Measurements from ENCODE around the gene CCAR1. TPM values are rescaled to one million over a fixed set of nuclear protein-coding genes. Genes with fewer than 3 reads are reported as not detected.
A peak's percentile ranks its signal among the peaks of the same experiment; 100 is the strongest.

CCAR1 gene
- total and polyA plus RNA-seq, 2 of the 13 experiments (the other 11 are each of a cell fraction or from before 2014, with no cell fraction given): 74.5 to 81.6 TPM

GRCh38 chr10:68828833-68829232 is 107.8 kb downstream of the CCAR1 start:
- ATAC-seq (no peak), FAIRE-seq (no peak), DNase-seq (ENCODE audit: low spot score) (no peak)
- Histone ChIP-seq H3K79me2 (ENCODE audit: insufficient read depth, low read length) (no peaks in the 10 kb centered on the region), H3K27ac (ENCODE audit: extremely low read length, insufficient read depth, low read length) (no peak overlapping the region), H3K9me3 (ENCODE audit: low read length) (no peaks in the 10 kb centered on the region), H2AFZ (ENCODE audit: low read length) (no peak overlapping the region), H3K36me3 (replicated peaks in 1 of 2; ENCODE audit: control insufficient read depth in 1 of 2, insufficient read depth in 2 of 2, low read length in 2 of 2) (no peaks in the 10 kb centered on the region), H3K4me3 (replicated peaks in 1 of 3; ENCODE audit: insufficient read depth in 1 of 3, low read depth in 2 of 3, low read length in 3 of 3) (peak overlapping the region in 1 of 3 experiments; percentile 70; a peak in 2 of 6 replicates), H3K4me1 (ENCODE audit: insufficient read depth, low read length) (peaks cover 19% of the 10 kb centered on the region), H3K4me2 (ENCODE audit: low read depth, low read length) (peak overlapping the region; percentile 77; the same call in 1 of the 2 replicates), H3K27me3 (ENCODE audit: control insufficient read depth in 1 of 2, insufficient read depth in 2 of 2, low read length in 2 of 2) (no peaks in the 10 kb centered on the region), H4K20me1 (ENCODE audit: insufficient read depth, low read length) (no peaks in the 10 kb centered on the region), H3K9ac (ENCODE audit: insufficient read depth, low read depth, low read length) (no peak overlapping the region)
- TF ChIP-seq ZNF7 (CRISPR knock-in tag; IDR thresholded peaks at IDR 0.05): peak; percentile 96
- TF ChIP-seq FOXO4 (CRISPR knock-in tag; conservative IDR thresholded peaks at IDR 0.05): 0 out of 2 replicates have a peak, but pooled peaks have one; percentile 30
- no peak for TF ChIP-seq ZNF589 (CRISPR knock-in tag; conservative IDR thresholded peaks at IDR 0.05)
- 0 out of 2 replicates have a peak, but pooled peaks have one; percentile 5 for TF ChIP-seq ZNF317 (CRISPR knock-in tag; IDR thresholded peaks at IDR 0.05)
- no peak for TF ChIP-seq ZNF709 (CRISPR knock-in tag; IDR thresholded peaks at IDR 0.05)
- CTCF ChIA-PET (ENCODE audit: low intra/inter-chr PET ratio, low total read pairs): no interaction called here
- intact Hi-C loops (cut with micrococcal nuclease; ENCODE audit: unreplicated experiment) (loop anchor here (5.0 kb wide), 1 partner anchor 48 kb away; no protein-coding TSS in a partner anchor), in situ Hi-C loops (cut with HindIII; ENCODE audit: extremely low pct_ligation_motif_present, low pct_unique_long_range_greater_than_20kb) (no loop called here)
- POLR2A ChIA-PET: interaction anchor here (1.9 to 3.2 kb wide), 3 partner anchors 20 to 47 kb away, joined by 8 to 31 read pairs (median 26); no protein-coding TSS in a partner anchor
- 96% methylated on average over 10 of the region's 10 CpGs for WGBS (ENCODE audit: low lambda C conversion rate)
- TSS peak; percentile 68 for BruUV-seq (replicated peaks)

- no peak for FAIRE-seq
- BruUV-seq (replicated peaks): no TSS peak
- TF ChIP-seq FOXP4 (CRISPR knock-in tag; IDR thresholded peaks at IDR 0.05) (no peak), TBX2 (CRISPR knock-in tag; IDR thresholded peaks at IDR 0.05; ENCODE audit: borderline replicate concordance) (no peak), ZFAT (CRISPR knock-in tag; conservative IDR thresholded peaks at IDR 0.05) (no peak), PHB2 (IDR thresholded peaks at IDR 0.05; ENCODE audit: partially characterized antibody) (no peak), ZFP82 (CRISPR knock-in tag; IDR thresholded peaks at IDR 0.05; ENCODE audit: borderline replicate concordance) (no peak), HDAC1 (CRISPR knock-in tag; IDR thresholded peaks at IDR 0.05) (no peak), ZNF367 (CRISPR knock-in tag; IDR thresholded peaks at IDR 0.05; ENCODE audit: borderline replicate concordance) (no peak), ZBTB8A (CRISPR knock-in tag; IDR thresholded peaks at IDR 0.05; ENCODE audit: borderline replicate concordance, low read depth) (no peak), ZNF33A (CRISPR knock-in tag; IDR thresholded peaks at IDR 0.05; ENCODE audit: borderline replicate concordance) (no peak), ZNF263 (CRISPR knock-in tag; IDR thresholded peaks at IDR 0.05) (no peak), ZNF773 (CRISPR knock-in tag; IDR thresholded peaks at IDR 0.05; ENCODE audit: borderline replicate concordance) (no peak), ZNF776 (CRISPR knock-in tag; IDR thresholded peaks at IDR 0.05) (no peak)
Observed at GRCh38 chr10:68829521-68829920, 108.5 kb downstream of the CCAR1 start.

More at GRCh38 chr10:68829521-68829920, 108.5 kb downstream of the CCAR1 start:
- Histone ChIP-seq H3K36me3 (replicated peaks in 1 of 2; ENCODE audit: control insufficient read depth in 1 of 2, insufficient read depth in 2 of 2, low read length in 2 of 2) (no peaks in the 10 kb centered on the region), H3K9me3 (ENCODE audit: low read length) (no peaks in the 10 kb centered on the region), H3K4me1 (ENCODE audit: insufficient read depth, low read length) (peaks cover 15% of the 10 kb centered on the region), H4K20me1 (ENCODE audit: insufficient read depth, low read length) (no peaks in the 10 kb centered on the region), H3K79me2 (ENCODE audit: insufficient read depth, low read length) (no peaks in the 10 kb centered on the region), H3K27me3 (ENCODE audit: control insufficient read depth in 1 of 2, insufficient read depth in 2 of 2, low read length in 2 of 2) (no peaks in the 10 kb centered on the region), H3K4me2 (ENCODE audit: low read depth, low read length) (no peak overlapping the region), H3K4me3 (replicated peaks in 1 of 3; ENCODE audit: insufficient read depth in 1 of 3, low read depth in 2 of 3, low read length in 3 of 3) (no peak overlapping the region), H2AFZ (ENCODE audit: low read length) (no peak overlapping the region), H3K9ac (ENCODE audit: insufficient read depth, low read depth, low read length) (no peak overlapping the region), H3K27ac (ENCODE audit: extremely low read length, insufficient read depth, low read length) (no peak overlapping the region)
- in situ Hi-C loops (cut with HindIII; ENCODE audit: extremely low pct_ligation_motif_present, low pct_unique_long_range_greater_than_20kb) (no loop called here), intact Hi-C loops (cut with micrococcal nuclease; ENCODE audit: unreplicated experiment) (loop anchor here (5.0 kb wide), 1 partner anchor 48 kb away; no protein-coding TSS in a partner anchor)
- CTCF ChIA-PET (ENCODE audit: low intra/inter-chr PET ratio, low total read pairs): no interaction called here
- ATAC-seq: no peak
- POLR2A ChIA-PET: no interaction called here
- no peak for DNase-seq (ENCODE audit: low spot score)
- 75% methylated on average over 6 of the region's 6 CpGs for WGBS (ENCODE audit: low lambda C conversion rate)

Data from HepG2 (cell line).